Measurements from ENCODE around the gene CEP63.

DNA sequence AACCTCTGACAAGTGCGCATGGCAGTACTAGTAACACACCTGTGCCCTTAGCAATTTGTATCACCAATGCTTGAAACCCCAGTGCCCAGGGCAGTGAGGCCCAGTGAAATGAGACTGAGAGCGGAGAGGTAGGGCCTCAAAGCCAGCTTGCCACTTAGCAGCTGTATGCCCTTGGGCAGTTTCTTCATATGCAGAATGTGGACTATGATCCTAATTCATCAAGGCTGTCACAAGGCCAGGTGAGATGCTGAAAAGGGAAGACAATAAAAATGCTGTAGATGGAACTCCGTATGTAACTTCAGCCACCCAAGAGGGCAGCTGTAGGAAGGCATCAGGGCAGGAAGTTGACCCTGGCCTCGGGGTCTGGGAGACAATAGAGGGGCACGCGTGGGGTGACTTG is 90.6 kb downstream of the CEP63 start:
- TF ChIP-seq, protein P1, sequence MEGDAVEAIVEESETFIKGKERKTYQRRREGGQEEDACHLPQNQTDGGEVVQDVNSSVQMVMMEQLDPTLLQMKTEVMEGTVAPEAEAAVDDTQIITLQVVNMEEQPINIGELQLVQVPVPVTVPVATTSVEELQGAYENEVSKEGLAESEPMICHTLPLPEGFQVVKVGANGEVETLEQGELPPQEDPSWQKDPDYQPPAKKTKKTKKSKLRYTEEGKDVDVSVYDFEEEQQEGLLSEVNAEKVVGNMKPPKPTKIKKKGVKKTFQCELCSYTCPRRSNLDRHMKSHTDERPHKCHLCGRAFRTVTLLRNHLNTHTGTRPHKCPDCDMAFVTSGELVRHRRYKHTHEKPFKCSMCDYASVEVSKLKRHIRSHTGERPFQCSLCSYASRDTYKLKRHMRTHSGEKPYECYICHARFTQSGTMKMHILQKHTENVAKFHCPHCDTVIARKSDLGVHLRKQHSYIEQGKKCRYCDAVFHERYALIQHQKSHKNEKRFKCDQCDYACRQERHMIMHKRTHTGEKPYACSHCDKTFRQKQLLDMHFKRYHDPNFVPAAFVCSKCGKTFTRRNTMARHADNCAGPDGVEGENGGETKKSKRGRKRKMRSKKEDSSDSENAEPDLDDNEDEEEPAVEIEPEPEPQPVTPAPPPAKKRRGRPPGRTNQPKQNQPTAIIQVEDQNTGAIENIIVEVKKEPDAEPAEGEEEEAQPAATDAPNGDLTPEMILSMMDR (IDR thresholded peaks at IDR 0.05; ENCODE audit: poor library complexity) = no peak
- no peak for TF ChIP-seq EZH2 (IDR thresholded peaks at IDR 0.05; ENCODE audit: borderline replicate concordance)

All from hepatocyte (in vitro differentiated cells).